ENCODE measurements around the gene PTPRC. TPM values are rescaled to one million over a fixed set of nuclear protein-coding genes. Genes with fewer than 3 reads are reported as not detected.

The PTPRC gene
- total RNA-seq, 2 experiments from 2014 or later: 317 to 318 TPM

DNA sequence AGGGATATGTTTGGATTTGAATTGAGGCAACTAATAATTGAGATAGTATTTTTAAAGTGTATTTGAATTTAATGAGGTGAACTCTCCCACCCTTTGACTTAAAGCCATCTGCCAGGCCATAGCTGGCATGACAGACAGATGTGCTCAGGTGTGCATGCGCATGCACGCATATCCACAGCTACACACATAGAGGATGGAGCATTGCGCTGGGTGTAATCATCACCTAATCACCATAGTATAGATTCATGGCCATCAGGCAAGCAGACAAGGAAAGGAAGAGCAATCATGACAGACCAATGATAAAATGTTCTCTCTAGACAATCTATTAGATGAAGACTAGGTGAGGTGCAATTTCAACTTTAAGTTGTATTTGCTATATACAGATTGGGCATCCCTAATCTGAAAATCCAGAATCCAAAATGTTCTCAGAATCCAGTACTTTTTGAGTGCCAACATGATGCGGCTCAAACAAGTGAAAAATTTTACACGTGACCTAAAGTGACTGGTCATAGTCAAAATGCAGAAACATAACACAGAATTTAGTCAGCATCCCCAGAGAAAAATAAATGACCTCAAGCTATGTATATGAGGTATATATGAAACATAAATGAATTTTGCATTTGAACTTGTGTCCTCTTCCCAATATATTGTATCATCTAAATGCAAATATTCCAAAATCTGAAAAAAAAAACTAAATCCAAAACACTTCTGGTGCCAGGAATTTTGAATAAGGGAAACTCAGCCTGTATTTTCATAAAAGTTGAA is 70.1 kb downstream of the PTPRC start:
- ChIA-PET CTCF (no interaction called here), POLR2A (no interaction called here)

- CTCF ChIA-PET: no interaction called here
Observed at GRCh38 chr1:198711837-198712236, 73.0 kb downstream of the PTPRC start.

DNA sequence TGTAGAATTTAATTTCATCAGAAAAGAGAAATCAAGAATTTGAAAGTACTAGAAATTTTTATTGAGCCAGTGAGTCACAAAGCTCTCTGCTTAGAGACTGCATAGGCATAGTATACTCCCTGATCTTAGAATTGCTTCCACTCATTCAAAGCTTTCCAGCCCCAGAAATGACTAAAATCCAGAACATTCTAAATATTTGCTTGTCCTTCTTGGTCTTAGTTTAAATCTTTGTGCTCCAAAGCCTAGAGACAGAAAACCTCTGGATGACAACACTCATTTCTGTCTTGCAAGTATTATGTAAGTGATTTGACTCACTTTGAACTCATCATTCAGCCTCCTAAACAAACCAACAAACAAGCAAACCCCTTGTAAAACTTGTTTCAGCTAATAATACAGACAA is 74.2 kb downstream of the PTPRC start:
- POLR2A ChIA-PET: no interaction called here
- CTCF ChIA-PET: no interaction called here

More at GRCh38 chr1:198711837-198712236, 73.0 kb downstream of the PTPRC start:
- POLR2A ChIA-PET: no interaction called here

GRCh38 chr1:198714271-198714670 is 75.4 kb downstream of the PTPRC start:
- ChIA-PET POLR2A (interaction anchor here (0.5 kb wide), 1 partner anchor 42 kb away, joined by 4 read pairs; no protein-coding TSS in a partner anchor), CTCF (no interaction called here)

GRCh38 chr1:198716051-198716450 is 77.2 kb downstream of the PTPRC start:
- POLR2A ChIA-PET: no interaction called here
- CTCF ChIA-PET: interaction anchor here (1.8 kb wide), 1 partner anchor 15 kb away, joined by 3 read pairs; no protein-coding TSS in a partner anchor

DNA sequence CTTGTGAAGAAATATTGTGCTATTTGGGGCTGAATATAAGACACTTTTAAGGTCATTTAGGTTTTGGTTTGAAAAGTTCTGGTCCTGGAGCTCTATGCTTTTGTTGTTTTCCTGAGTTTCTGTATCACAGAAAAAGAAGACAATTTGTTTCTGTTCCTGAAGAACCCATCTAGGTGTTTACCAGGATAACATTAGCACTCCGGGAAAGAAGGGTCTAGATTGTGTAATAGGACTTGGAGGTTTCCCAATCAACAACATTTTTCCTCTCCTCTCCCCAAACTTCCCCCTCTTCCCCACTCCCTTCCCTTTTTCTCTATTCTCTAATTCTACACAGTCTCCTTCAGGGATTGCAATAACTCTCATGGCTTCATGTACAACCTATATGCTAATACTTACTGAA is 78.7 kb downstream of the PTPRC start:
- CTCF ChIA-PET: interaction anchor here (0.6 to 1.9 kb wide), 2 partner anchors 16 to 115 kb away, joined by 3 to 5 read pairs; no protein-coding TSS in a partner anchor
- POLR2A ChIA-PET: interaction anchor here (0.6 kb wide), 1 partner anchor 39 kb away, joined by 4 read pairs; no protein-coding TSS in a partner anchor

DNA sequence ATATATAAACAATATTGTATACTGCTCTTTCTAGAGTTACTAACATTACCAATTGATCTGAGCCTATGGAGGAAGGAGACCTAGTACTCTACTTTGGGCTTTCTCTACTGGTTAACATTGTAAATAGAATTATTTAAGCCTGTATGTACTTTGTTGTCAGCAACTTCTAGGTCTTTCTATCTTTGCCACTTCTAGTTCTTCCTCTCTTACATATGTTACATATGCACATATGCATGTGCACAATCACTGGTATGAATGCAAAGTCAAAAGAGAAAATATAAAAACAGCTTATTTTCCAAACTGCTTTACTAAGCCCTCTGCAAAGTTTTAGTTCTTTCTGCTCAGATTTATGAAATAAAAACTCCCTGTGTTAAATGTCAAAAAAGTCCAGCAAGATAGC is 84.3 kb downstream of the PTPRC start:
- ChIA-PET CTCF (interaction anchor here (1.0 kb wide), 1 partner anchor 24 kb away, joined by 4 read pairs; no protein-coding TSS in a partner anchor), POLR2A (no interaction called here)

DNA sequence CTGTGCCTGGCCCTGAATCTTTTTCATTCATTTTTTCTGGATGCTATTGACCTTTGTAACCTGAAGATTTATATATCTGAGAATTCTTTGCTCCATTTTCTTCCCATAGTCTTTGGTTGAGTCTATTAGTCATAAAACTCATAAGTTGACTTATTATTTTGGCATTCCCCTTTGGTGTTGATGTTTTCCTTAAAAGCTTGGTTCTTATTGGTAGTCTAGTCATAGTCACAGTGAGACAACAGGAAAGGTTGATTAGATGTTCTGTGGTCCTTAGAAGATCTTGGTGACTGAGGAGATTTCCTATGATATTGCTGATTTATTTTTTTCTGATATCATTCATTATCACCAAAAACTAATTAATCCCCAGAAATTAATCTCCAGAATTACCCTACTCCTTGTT is 86.2 kb downstream of the PTPRC start:
- CTCF ChIA-PET: no interaction called here
- POLR2A ChIA-PET: no interaction called here

DNA sequence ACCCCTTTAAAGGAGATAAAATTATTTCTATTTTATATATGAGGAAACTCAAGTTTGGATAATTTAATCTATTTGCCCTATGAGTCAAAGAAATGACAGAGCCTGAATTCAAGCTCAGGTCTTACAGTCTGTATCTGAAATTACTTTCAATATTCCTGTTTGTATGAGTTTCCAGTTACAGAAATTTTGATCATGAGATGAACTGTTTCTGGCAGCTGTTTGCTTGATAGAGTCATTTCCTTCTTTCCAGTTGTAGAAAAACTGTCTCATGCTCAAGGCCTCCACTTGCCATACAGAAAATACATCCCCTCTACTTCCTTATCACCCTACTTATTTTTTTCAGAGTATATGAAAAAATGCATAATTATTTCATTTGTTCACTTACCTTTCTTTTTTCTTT is 87.6 kb downstream of the PTPRC start:
- CTCF ChIA-PET: no interaction called here
- POLR2A ChIA-PET: no interaction called here

- CTCF ChIA-PET: no interaction called here
Observed at GRCh38 chr1:198729195-198729863, 90.5 kb downstream of the PTPRC start.

DNA sequence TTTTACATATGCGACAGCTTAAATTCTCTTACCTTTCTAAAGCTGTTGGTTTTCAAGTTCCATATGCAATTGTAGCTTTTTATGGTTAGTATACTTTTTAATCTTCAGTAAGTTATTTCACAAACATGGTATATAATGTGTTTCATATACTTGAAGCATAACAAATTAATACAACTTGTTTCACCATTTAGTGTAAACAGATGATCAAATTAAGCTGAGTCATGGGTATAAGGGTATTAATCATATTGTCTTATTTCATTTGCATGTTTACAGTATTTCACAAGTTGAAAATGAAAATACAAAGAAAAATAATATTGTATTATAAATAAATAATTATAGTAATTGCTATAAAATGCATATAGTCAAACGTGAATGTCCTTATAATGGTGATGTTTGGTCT is 92.1 kb downstream of the PTPRC start:
- ChIA-PET CTCF (no interaction called here), POLR2A (no interaction called here)

More at GRCh38 chr1:198729195-198729863, 90.5 kb downstream of the PTPRC start:
- POLR2A ChIA-PET: no interaction called here

DNA sequence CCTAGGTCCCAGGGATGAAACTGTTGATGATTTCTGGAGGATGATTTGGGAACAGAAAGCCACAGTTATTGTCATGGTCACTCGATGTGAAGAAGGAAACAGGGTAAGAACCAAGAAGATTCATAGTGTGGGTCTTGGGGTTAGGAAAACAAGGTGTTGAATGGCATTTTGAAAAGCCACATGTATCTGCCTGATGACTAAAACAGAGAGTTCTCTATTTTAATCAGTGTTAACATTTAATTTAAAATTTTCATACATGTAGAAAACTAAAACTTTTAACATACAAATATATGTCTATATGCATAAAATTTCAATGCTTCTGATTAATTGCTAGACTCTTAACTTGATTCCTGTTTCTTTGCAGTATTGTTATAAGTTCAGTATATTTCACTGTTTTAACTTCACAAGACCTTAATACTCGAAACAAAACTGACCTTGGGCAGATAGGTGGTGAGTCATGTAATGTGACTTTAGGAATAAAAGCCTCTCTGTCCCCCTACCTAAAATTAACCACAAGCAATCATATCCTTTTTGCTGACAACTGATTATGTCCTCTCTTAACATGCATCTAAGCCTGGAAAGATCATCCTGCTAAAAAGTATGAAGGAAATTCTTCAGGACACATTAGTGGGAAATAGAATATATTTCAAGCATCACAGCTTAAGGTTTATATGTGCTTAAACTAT is 95.6 kb downstream of the PTPRC start:
- POLR2A ChIA-PET: no interaction called here
- CTCF ChIA-PET: interaction anchor here (1.6 kb wide), 1 partner anchor 17 kb away, joined by 5 read pairs; no protein-coding TSS in a partner anchor

GRCh38 chr1:198741744-198742143 is 102.9 kb downstream of the PTPRC start:
- ChIA-PET POLR2A (no interaction called here), CTCF (interaction anchor here (1.0 kb wide), 1 partner anchor 98 kb away, joined by 3 read pairs; no protein-coding TSS in a partner anchor)

DNA sequence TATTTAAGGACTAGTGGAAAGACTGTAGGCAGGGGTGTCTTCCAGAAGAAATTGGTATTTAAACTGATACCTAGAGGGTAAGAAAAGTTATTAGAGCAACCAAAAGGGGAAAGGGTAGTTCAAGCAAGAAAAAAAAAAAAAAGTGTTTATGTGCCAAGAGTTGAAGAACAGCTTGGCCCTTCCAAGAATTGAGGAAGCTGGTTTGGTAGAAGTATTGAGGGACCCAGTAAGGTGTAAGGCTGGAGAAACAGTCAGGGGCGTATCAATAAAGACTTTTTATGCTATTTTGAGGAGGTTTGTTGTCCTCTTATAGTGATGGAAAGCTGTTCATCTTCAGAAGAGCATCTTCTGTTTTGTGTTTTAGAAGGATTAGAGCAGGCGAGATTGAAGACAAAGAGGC is 108.3 kb downstream of the PTPRC start:
- CTCF ChIA-PET: no interaction called here
- POLR2A ChIA-PET: no interaction called here

- ChIA-PET POLR2A (interaction anchor here (0.6 kb wide), 1 partner anchor 488 kb away, joined by 4 read pairs; no protein-coding TSS in a partner anchor), CTCF (no interaction called here)
Observed at GRCh38 chr1:198749279-198749678, 110.4 kb downstream of the PTPRC start.

- POLR2A ChIA-PET: no interaction called here
Observed at GRCh38 chr1:198750081-198750480, 111.2 kb downstream of the PTPRC start.

DNA sequence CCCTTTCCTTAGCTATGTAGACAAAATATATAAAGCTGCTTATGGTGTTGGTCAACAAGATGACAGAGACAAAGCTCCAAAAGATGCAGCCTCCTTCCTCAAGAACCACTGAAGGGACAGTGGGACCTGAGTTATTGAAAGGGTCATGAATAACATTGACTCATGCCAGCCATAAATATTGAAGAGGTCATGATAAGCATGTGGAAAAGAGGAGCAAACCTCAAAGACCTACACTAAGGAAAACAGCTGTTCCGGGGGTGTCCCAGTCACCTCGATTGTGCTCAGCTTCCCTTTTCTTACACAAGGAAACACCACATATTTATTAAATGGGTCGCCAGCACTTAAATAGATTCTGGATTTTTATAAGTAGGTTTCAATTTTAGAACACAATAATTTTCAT is 112.9 kb downstream of the PTPRC start:
- CTCF ChIA-PET: no interaction called here
- POLR2A ChIA-PET: no interaction called here

More at GRCh38 chr1:198750081-198750480, 111.2 kb downstream of the PTPRC start:
- CTCF ChIA-PET: no interaction called here

DNA sequence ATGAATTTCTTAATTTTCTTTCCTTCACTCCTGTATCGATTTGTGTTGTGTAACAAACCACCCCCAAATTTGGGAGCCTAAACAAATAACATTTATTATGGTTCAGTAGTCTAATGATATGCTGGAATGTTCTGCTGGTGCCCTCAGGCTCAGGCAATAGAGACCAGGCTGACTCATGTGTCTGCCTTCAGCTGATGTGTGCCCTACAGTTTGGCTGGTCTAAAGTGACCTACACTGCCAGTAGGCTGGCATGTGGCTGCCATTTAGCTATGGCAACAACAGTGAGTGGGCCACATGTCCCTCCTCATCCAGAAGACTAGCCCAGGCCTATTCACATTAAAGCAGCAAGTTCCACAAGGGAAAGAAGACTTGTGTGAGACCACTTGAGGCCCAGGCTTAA is 115.8 kb downstream of the PTPRC start:
- ChIA-PET CTCF (no interaction called here), POLR2A (no interaction called here)

- ChIA-PET POLR2A (no interaction called here), CTCF (interaction anchor here (1.6 kb wide), 1 partner anchor 358 kb away, joined by 3 read pairs; no protein-coding TSS in a partner anchor)
Observed at GRCh38 chr1:198755715-198756114, 116.9 kb downstream of the PTPRC start.

DNA sequence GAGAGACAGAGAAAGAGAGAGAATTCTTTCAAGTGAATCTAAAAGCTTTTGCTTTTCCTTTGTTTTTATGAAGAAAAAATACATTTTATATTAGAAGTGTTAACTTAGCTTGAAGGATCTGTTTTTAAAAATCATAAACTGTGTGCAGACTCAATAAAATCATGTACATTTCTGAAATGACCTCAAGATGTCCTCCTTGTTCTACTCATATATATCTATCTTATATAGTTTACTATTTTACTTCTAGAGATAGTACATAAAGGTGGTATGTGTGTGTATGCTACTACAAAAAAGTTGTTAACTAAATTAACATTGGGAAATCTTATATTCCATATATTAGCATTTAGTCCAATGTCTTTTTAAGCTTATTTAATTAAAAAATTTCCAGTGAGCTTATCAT is 117.6 kb downstream of the PTPRC start:
- POLR2A ChIA-PET: no interaction called here
- CTCF ChIA-PET: interaction anchor here (1.6 kb wide), 1 partner anchor 357 kb away, joined by 3 read pairs; no protein-coding TSS in a partner anchor
